ENCODE results near the gene ROBO1.
"Not testable (repeated sequence)": the region's sequence is repeated elsewhere in the genome, so short reads cannot be mapped to it uniquely, and the experiment has no call there.

The ROBO1 gene

GRCh38 chr3:79310016-79310415, 457.8 kb downstream of the ROBO1 start:
- no peak for DNase-seq (ENCODE audit: low read depth)

DNA sequence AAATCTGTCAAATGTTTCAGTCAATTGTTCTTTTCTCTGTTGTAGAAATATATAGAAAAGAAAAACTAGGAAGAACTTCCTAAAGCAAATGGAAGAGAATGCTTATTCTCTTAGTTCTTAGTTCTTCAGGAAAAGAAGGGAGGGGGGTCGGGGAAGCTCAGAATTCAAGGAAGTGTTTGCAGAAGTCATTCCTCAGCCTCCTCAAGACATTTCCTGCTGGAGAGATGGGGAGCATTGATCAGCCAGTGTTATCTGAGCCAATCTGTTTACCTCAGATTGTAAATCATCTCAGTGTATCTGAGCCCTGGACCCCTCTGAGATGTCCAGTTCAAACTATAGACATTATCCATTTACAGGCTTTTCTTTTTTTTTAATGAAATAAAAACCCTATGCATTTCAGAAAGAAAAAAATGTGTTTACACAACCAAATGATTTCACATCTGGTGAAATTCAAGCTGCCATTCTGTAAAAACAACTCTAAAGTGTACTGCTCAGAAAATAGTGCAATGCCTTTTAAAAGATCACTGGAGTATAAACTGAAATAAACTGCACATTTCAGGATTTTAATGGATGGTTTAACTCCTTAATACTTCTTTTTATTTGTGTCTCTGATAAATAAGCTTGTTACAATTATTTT, 460.7 kb downstream of the ROBO1 start:
- DNase-seq (ENCODE audit: low read depth) = no peak

- not testable (repeated sequence) for DNase-seq (ENCODE audit: low read depth)
These were observed 467.7 kb downstream of the ROBO1 start for GRCh38 chr3:79299949-79300635.

DNA sequence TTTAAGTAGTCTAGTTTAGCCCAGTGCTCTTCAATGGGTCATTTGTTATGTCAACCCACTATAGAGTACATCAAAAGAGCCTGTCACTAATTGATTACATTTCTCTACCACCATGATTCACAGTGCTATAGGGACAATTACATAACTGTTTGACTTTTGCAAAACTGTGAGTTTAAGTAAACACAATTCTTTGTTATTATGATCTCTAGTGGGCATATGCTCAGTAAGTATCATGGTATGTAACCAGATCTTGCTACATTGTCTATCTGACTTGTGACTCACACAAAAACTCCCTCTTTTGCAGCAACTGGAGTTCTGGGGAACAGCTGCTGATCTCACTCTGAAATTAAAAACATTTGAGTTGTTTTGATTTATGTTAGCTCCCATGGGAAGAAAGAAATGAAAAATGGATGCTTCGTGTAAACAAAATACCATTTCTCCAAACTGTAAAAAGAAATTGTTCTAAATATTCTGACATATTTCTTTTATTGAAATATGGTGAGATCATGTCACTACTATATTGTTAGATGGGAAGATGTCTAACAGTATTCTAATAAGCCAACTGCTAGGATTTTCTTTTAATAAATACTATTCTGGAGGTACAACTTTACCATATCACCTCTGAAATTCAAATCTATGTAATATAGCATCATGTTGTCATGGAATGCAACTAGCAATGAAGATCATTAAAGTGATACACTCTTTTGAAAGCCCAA, 470.4 kb downstream of the ROBO1 start:
- no peak for DNase-seq (ENCODE audit: low read depth)

- no peak for DNase-seq (ENCODE audit: low read depth)
These were observed 480.9 kb downstream of the ROBO1 start for GRCh38 chr3:79286882-79287281.

DNA sequence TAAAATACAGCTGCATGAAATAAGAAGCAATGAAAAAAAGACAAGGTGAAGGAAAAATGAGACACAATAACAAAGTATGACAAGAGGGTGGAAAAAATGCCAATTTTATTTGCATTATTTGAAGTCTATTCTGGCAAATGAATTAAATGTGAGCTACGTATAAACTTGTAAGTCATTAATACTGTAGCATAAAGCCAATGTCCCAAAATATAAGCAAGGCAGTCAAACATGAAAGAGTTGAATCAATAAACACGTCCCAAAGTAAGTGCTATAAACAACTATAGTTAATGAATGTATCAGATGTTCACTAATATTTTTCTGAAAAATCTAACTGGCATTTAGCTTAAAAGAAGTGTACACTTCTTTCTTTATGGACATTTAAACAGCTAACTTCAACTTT, 481.9 kb downstream of the ROBO1 start:
- DNase-seq (ENCODE audit: low read depth) = no peak

GRCh38 chr3:79285380-79285779, 482.4 kb downstream of the ROBO1 start:
- DNase-seq (ENCODE audit: low read depth) = no peak

- DNase-seq (ENCODE audit: low read depth) = no peak
These were observed 483.0 kb downstream of the ROBO1 start for GRCh38 chr3:79284781-79285180.

- no peak for DNase-seq (ENCODE audit: low read depth)
These were observed 489.1 kb downstream of the ROBO1 start for GRCh38 chr3:79278681-79279080.

- DNase-seq (ENCODE audit: low read depth) = no peak
These were observed 499.4 kb downstream of the ROBO1 start for GRCh38 chr3:79268422-79268821.

DNA sequence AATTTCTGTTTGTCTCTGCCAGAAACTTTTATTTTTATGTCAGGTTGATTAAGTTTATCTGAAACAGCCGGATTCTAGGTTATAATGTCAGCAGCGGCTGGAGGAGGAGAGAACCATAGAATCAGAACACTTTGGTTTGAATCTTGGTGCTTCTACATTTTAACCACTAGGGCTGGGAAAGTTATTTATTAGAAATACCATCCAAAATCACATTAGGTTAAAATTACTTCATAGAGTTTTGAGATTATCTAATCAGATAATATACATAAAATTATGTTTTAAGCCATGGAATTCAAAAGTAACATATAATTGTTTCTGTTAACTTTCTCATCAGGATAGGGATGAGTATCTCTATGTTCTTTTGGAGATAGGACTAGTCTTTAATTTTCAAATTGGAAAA, 502.9 kb downstream of the ROBO1 start:
- no peak for DNase-seq (ENCODE audit: low read depth)

DNA sequence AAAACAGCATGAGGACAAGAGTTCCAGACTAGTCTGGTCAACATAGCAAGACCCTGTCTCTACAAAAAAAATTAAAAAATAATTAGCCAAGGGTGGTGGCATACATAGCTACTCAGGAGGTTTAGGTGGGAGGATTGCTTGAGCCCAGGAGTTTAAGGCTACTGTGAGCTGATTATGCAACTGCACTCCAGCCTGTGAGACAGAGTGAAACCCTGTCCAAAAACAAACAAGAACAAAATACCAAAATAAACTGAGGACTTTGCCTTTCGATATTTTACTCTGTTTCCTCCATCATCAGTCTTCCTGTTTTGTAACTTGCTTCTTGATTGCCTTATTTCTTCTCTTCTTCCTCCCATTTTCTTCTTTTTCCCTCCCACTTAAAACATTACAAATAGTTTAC, 504.4 kb downstream of the ROBO1 start:
- DNase-seq (ENCODE audit: low read depth) = no peak

DNA sequence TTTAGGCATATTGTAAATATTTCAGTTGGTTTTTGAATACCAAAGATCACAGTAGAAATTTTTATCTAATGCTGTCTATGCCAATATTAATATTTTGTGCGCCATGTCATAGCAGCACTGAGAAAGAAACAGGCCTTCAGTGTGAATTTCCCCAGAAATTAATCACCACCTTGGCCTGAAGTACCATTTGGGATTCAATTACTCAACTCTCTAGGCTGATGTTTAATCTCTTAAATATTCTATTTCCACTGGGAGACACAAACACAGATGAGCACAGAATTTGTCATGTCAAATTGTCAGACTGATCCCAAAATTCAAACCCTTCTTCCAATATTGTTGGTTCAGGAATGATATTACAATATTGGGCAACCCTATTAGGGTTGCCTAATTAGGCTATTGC, 509.3 kb downstream of the ROBO1 start:
- no peak for DNase-seq (ENCODE audit: low read depth)

DNA sequence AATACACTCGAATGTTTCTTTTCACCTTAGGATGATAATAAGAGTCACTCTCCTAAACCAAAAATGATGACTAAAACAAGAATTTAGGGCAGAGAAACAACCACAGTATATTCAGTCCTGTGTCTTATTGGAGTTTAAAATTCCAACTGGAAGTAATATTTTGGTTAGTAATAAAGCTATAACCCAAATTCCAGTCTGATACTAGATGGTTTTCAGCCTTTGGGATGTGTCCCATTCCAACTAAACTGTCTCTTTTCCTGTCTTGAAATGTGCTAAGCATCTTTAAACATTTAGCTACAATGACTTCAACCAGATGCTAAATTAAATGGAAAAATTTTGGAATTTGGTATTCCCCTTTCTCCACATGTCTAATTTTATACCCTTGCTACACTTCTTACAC, 510.0 kb downstream of the ROBO1 start:
- DNase-seq (ENCODE audit: low read depth) = no peak

DNA sequence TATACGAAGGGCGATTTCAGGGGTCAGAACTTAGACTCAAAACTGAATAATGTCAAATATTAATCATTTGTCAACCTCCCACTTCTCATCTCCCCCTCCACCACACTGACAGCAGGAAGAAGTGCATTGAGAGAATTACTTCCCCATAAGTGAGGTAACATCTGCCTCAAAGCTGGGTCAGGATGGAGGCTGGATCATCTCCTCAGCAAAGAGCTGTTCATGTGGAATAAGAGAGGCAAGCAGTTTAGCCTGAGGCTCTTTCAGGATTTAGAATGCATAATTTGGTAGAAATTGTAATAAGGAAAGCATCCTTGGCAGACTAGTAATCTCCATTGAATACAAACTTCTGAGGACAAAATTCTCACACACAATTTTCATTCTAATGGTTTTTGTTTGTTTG, 512.1 kb downstream of the ROBO1 start:
- no peak for DNase-seq (ENCODE audit: low read depth)

GRCh38 chr3:79255292-79255691, 512.5 kb downstream of the ROBO1 start:
- no peak for DNase-seq (ENCODE audit: low read depth)

GRCh38 chr3:79253704-79254103, 514.1 kb downstream of the ROBO1 start:
- DNase-seq (ENCODE audit: low read depth) = no peak

DNA sequence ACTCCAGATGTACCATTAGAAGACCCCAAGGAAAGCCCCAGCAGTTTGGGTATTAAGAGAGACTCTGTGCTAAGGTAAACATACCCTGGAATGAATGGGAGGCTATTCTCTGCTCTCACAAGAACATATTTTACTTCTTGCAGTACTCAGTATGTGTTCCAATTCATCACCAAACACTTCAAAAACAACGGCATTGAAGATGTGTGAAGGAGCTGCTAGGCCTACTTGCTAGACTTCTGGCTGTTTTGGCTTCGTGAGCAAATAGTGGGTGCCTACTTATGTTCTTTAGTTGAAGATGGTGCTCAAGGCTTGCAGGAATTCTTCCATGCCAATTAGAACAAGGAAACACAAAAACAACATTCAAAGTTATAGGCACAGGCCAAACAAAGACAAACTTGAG, 514.5 kb downstream of the ROBO1 start:
- no peak for DNase-seq (ENCODE audit: low read depth)

DNA sequence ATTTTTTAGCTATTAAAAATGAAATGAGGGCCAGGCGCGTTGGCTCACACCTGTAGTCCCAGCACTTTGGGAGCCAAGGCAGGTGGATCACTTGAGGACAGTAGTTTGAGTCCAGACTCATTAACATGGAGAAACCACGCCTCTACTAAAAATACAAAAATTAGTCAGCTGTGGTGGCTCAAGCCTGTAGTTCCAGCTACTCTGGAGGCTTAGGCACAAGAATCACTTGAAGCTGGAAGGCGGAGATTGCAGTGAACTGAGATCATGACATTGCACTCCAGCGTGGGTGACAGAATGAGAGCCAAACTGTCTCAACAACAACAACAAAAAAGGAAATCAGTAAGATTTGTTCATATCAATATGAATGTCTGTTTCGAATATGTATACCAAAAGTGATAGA, 517.1 kb downstream of the ROBO1 start:
- no peak for DNase-seq (ENCODE audit: low read depth)

GRCh38 chr3:79249701-79250100, 518.1 kb downstream of the ROBO1 start:
- DNase-seq (ENCODE audit: low read depth) = no peak

DNA sequence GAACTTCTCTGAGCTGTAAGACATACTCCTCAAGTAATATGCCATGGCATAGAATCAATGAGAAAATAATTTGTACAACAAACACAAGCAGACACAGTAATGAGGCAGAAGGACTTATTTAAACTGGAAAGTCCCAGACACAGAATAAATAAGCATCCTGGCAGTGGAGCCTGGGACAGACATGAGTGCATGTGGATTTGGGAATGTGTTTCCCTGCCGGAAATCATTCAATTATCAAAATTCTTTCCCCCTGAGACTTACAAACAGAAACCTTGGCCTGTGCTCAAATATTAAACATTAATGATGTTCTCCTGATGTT, 520.1 kb downstream of the ROBO1 start:
- no peak for DNase-seq (ENCODE audit: low read depth)

GRCh38 chr3:79246875-79247724, 520.7 kb downstream of the ROBO1 start:
- no peak for DNase-seq (ENCODE audit: low read depth)
